ENCODE measurements around the gene NRAS. TPM values are rescaled to one million over a fixed set of nuclear protein-coding genes. Genes with fewer than 3 reads are reported as not detected.
A peak's percentile ranks its signal among the peaks of the same experiment; 100 is the strongest.

Gene NRAS
- total RNA-seq, 2 experiments from 2014 or later: 49.1 to 49.9 TPM

- Mint-ChIP-seq H3K27ac (peak overlapping the region; percentile 56), H3K9me3 (no peaks in the 10 kb centered on the region), H3K4me1 (ENCODE audit: low read depth) (peaks cover 88% of the 10 kb centered on the region), H3K27me3 (no peaks in the 10 kb centered on the region), H3K36me3 (ENCODE audit: low read depth) (peaks cover 61% of the 10 kb centered on the region), H3K4me3 (no peak overlapping the region)
- ChIA-PET CTCF (interaction anchor here (1.2 kb wide), 1 partner anchor 35 kb away, joined by 3 read pairs; no protein-coding TSS in a partner anchor), POLR2A (interaction anchor here (0.9 to 4.5 kb wide), 5 partner anchors 13 to 822 kb away, joined by 3 to 20 read pairs (median 4); partner anchors contain the start of genes HIPK1, NRAS and SIKE1)
- DNase-seq: no peak
- TF ChIP-seq CTCF (IDR thresholded peaks at IDR 0.05): no peak
- intact Hi-C loops (cut with micrococcal nuclease): no loop called here
- ATAC-seq: no peak
These were observed 34.2 kb upstream of the NRAS start for GRCh38 chr1:114750780-114751179.

- peaks cover 57% of the 10 kb centered on the region for H3K36me3 Mint-ChIP-seq (ENCODE audit: low read depth)
- DNase-seq (no peak), ATAC-seq (no peak)
- no peaks in the 10 kb centered on the region for H3K27me3 Mint-ChIP-seq
- H3K4me3 Mint-ChIP-seq: no peak overlapping the region
- H3K27ac Mint-ChIP-seq: peak overlapping the region; percentile 10
- CTCF ChIA-PET: no interaction called here
- H3K9me3 Mint-ChIP-seq: no peaks in the 10 kb centered on the region
- H3K4me1 Mint-ChIP-seq (ENCODE audit: low read depth): peaks cover 87% of the 10 kb centered on the region
- intact Hi-C loops (cut with micrococcal nuclease): no loop called here
- no peak for TF ChIP-seq CTCF (IDR thresholded peaks at IDR 0.05)
- POLR2A ChIA-PET: interaction anchor here (0.6 to 4.5 kb wide), 6 partner anchors 8 to 1154 kb away, joined by 3 to 20 read pairs (median 4); partner anchors contain the start of genes CSDE1, NRAS and SIKE1
These were observed 33.3 kb upstream of the NRAS start for GRCh38 chr1:114749835-114750234.

- ChIA-PET CTCF (no interaction called here), POLR2A (interaction anchor here (0.9 to 4.5 kb wide), 3 partner anchors 10 to 35 kb away, joined by 3 to 20 read pairs (median 15); partner anchors contain the start of genes CSDE1 and NRAS)
- no peak for ATAC-seq
- intact Hi-C loops (cut with micrococcal nuclease): no loop called here
- Mint-ChIP-seq H3K36me3 (ENCODE audit: low read depth) (peaks cover 64% of the 10 kb centered on the region), H3K9me3 (no peaks in the 10 kb centered on the region), H3K27me3 (no peaks in the 10 kb centered on the region), H3K27ac (peak overlapping the region; percentile 26), H3K4me1 (ENCODE audit: low read depth) (peaks cover 82% of the 10 kb centered on the region), H3K4me3 (no peak overlapping the region)
- no peak for TF ChIP-seq CTCF (IDR thresholded peaks at IDR 0.05)
- peak; percentile 10 for DNase-seq
These were observed 30.0 kb upstream of the NRAS start for GRCh38 chr1:114746450-114747121.

- Mint-ChIP-seq H3K4me1 (ENCODE audit: low read depth) (peaks cover 78% of the 10 kb centered on the region), H3K9me3 (no peaks in the 10 kb centered on the region), H3K4me3 (no peak overlapping the region), H3K27me3 (no peaks in the 10 kb centered on the region), H3K36me3 (ENCODE audit: low read depth) (peaks cover 65% of the 10 kb centered on the region), H3K27ac (peak overlapping the region; percentile 21)
- TF ChIP-seq CTCF (IDR thresholded peaks at IDR 0.05): no peak
- ATAC-seq: peak; percentile 87
- peak; percentile 40 for DNase-seq
- intact Hi-C loops (cut with micrococcal nuclease): no loop called here
- ChIA-PET CTCF (interaction anchor here (0.8 to 1.4 kb wide), 2 partner anchors 15 to 76 kb away, joined by 3 to 4 read pairs; no protein-coding TSS in a partner anchor), POLR2A (interaction anchor here (1.2 to 2.2 kb wide), 2 partner anchors 8 to 12 kb away, joined by 6 to 9 read pairs; partner anchors contain the start of gene CSDE1)
These were observed 28.7 kb upstream of the NRAS start for GRCh38 chr1:114745291-114745690.

Measured in activated CD8-positive, alpha-beta T cell treated with anti-CD3 and anti-CD28 coated beads for 36 hours (primary cell).